Measurements from ENCODE around the gene PLEKHG4B. TPM values are rescaled to one million over a fixed set of nuclear protein-coding genes. Genes with fewer than 3 reads are reported as not detected.

The PLEKHG4B gene
- total and polyA plus RNA-seq, 2 of the 8 experiments (the other 6 are each of a cell fraction or from before 2014, with no cell fraction given), result 31.1 to 43.6 TPM

DNA sequence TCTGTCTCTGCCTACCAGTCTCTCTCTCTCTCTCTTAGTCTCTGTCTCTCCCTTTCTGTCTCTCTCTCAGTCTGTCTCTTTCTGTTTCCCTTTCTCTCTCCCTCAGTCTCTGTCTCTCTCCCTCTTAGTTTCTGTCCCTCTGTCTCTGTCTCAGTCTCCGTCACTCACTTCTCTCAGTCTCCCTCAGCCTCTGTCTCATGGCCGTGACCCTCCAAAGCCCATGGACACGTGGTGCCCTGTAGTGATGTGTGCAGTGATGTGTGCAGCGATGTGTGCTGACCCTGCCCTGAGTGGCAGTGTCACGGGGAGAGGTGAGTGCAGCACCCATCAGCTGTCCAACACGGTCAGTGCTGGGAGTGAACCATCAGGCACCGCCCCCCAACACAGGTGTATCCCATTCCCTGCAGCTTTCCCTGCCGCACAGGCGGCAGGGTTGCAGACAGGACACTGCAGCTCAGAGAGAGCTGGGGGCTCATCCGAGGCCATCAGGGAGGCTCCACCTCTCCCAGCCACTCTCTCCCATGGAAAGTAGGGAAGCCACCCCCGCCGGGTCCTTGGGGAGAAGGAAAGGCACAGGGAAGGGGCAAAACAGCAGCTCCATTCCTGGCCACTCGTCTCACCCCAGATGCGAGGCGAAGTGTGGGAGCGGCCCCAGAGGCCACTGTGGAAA, 98.5 kb downstream of the PLEKHG4B start:
- Histone ChIP-seq H3K79me1 (ENCODE audit: low read depth, low read length) (no peaks in the 10 kb centered on the region; the same call in 1 of the 2 replicates), H3K4me3 (ENCODE audit: extremely low read depth in 1 of 4, insufficient read depth in 2 of 4, low read depth in 3 of 4, low read length in 4 of 4) (no peak overlapping the region), H3K23ac (ENCODE audit: insufficient read length) (no peak overlapping the region), H3K14ac (ENCODE audit: insufficient read length) (no peak overlapping the region), H4K91ac (replicated peaks; ENCODE audit: insufficient read length, low read length) (no peak overlapping the region), H3K27ac (ENCODE audit: low read depth, low read length) (no peak overlapping the region), H3K56ac (replicated peaks; ENCODE audit: insufficient read length, low read depth, low read length) (no peak overlapping the region), H4K20me1 (replicated peaks in 1 of 2; ENCODE audit: control insufficient read depth in 1 of 2, insufficient read depth in 2 of 2, low read length in 2 of 2) (peaks cover 3 to 12% of the 10 kb centered on the region in 2 experiments), H3K23me2 (ENCODE audit: low read depth, low read length) (no peaks in the 10 kb centered on the region), H2BK5ac (ENCODE audit: low read depth, low read length) (no peak overlapping the region), H2AK5ac (ENCODE audit: low read depth, low read length) (no peak overlapping the region), H3K36me3 (ENCODE audit: control insufficient read depth in 2 of 4, insufficient read depth in 4 of 4, low read length in 3 of 4) (no peaks in the 10 kb centered on the region), H3K4me1 (replicated peaks in 1 of 4; ENCODE audit: control insufficient read depth in 3 of 4, insufficient read depth in 4 of 4, low read length in 3 of 4) (peaks cover 0 to 12% (median 9%) of the 10 kb centered on the region in 4 experiments; a peak in 5 of 7 replicates), H3K27me3 (replicated peaks in 1 of 4; ENCODE audit: control insufficient read depth in 3 of 4, extremely low read depth in 1 of 4, insufficient read depth in 3 of 4, low read length in 3 of 4) (no peaks in the 10 kb centered on the region), H4K8ac (ENCODE audit: extremely low read depth, insufficient read depth, low read length) (no peak overlapping the region), H3K9ac (replicated peaks in 1 of 4; ENCODE audit: extremely low read depth in 1 of 4, low read depth in 3 of 4, low read length in 3 of 4) (no peak overlapping the region), H2BK20ac (ENCODE audit: low read length) (no peak overlapping the region), H2BK120ac (replicated peaks; ENCODE audit: low read depth, low read length) (no peak overlapping the region), H2BK12ac (ENCODE audit: low read depth, low read length) (no peak overlapping the region), H3K79me2 (ENCODE audit: control insufficient read depth in 1 of 2, insufficient read depth in 2 of 2, low read length in 2 of 2) (no peaks in the 10 kb centered on the region), H2AFZ (ENCODE audit: low read length) (no peak overlapping the region), H4K5ac (ENCODE audit: insufficient read length, low read depth, low read length) (no peak overlapping the region), H3K4me2 (ENCODE audit: insufficient read depth in 1 of 2, low read depth in 2 of 2, low read length in 2 of 2) (no peak overlapping the region), H3K4ac (replicated peaks; ENCODE audit: insufficient read length, low read depth, low read length) (no peak overlapping the region), H3K9me3 (ENCODE audit: insufficient read depth in 2 of 2, low read depth in 1 of 2, low read length in 1 of 2) (no peaks in the 10 kb centered on the region), H3K18ac (ENCODE audit: extremely low read depth, low read length) (no peak overlapping the region), H2BK15ac (ENCODE audit: low read length) (no peak overlapping the region)
- ChIA-PET CTCF (ENCODE audit: partially characterized antibody) (interaction anchor here (0.6 to 2.2 kb wide), 9 partner anchors 10 to 256 kb away, joined by 3 to 7 read pairs (median 3); partner anchors contain the start of genes CCDC127 and SDHA), POLR2A (ENCODE audit: partially characterized antibody) (interaction anchor here (0.9 to 3.1 kb wide), 5 partner anchors 10 to 84 kb away, joined by 3 to 11 read pairs (median 5); partner anchors contain the start of genes CCDC127 and SDHA)
- 76% methylated on average over 15 of the region's 16 CpGs; no CpG with 5 or more reads in 1 of the 2 experiments for WGBS, 2 experiments (ENCODE audit: extremely low coverage in 1 of 2, insufficient coverage in 1 of 2, insufficient read length in 1 of 2, insufficient replicate concordance in 2 of 2, low coverage in 1 of 2, low lambda C conversion rate in 2 of 2, missing lambda C conversion rate in 1 of 2)
- FAIRE-seq, result no peak
- DNase-seq (ENCODE audit: low read depth in 1 of 2, low spot score in 2 of 2), result no peak
- no peak for TF ChIP-seq BRCA1 (IDR thresholded peaks at IDR 0.05; ENCODE audit: low read depth, low read length)
- no peak for TF ChIP-seq JUND (IDR thresholded peaks at IDR 0.05; ENCODE audit: low read length)
- TF ChIP-seq HDAC2 (IDR thresholded peaks at IDR 0.05; ENCODE audit: borderline replicate concordance in 1 of 2, low read depth in 2 of 2, low read length in 2 of 2), result no peak
- no peak for TF ChIP-seq SP1 (IDR thresholded peaks at IDR 0.05; ENCODE audit: low read depth, low read length)
- TF ChIP-seq POU5F1 (IDR thresholded peaks at IDR 0.05; ENCODE audit: low read depth, low read length), result no peak
- no peak for TF ChIP-seq RNF2 (IDR thresholded peaks at IDR 0.05; ENCODE audit: borderline replicate concordance, low read depth, low read length, missing control alignments, poor library complexity, severe bottlenecking)
- no peak for TF ChIP-seq POLR2AphosphoS5 (IDR thresholded peaks at IDR 0.05; ENCODE audit: low read depth, low read length)
- no peak for TF ChIP-seq BCL11A (IDR thresholded peaks at IDR 0.05; ENCODE audit: low read depth in 2 of 2, low read length in 2 of 2)
- no peak for TF ChIP-seq NRF1 (IDR thresholded peaks at IDR 0.05; ENCODE audit: low read depth, low read length)
- TF ChIP-seq EP300 (IDR thresholded peaks at IDR 0.05; ENCODE audit: borderline replicate concordance in 1 of 2, low read depth in 2 of 2, low read length in 2 of 2), result no peak
- TF ChIP-seq PHF8 (conservative IDR thresholded peaks at IDR 0.05; ENCODE audit: low read depth, low read length), result no peak
- no peak for TF ChIP-seq RAD21 (IDR thresholded peaks at IDR 0.05 in 1 of 2, conservative IDR thresholded peaks at IDR 0.05 in 1 of 2; ENCODE audit: low read depth in 2 of 2, low read length in 2 of 2)
